Activated CD4-positive, alpha-beta T cell treated with anti-CD3 and anti-CD28 coated beads, Interleukin-2, Interleukin-6, amounts not matched to agents 100 ng/mL and 50 ng/mL, durations not matched to agents 16 hours and 8 hours (primary cell): ENCODE results near the gene PHRF1.

Experiments
- DNase-seq: peaks from one replicate; pipeline ENCODE4 v3.0.0-alpha.2; 2020

Gene PHRF1

GRCh38 chr11:660681-661444 lies 84.6 kb downstream of the PHRF1 start:
- DNase-seq = no peak
